GM23248 (cell line): ENCODE data around the gene NPB.

Experiments used
- EZH2 ChIP-seq: fragments of 200-600 bp; sonication (generic); IDR thresholded peaks from 2 replicates; pipeline ENCODE4 v1.6.1; 2018; ENCODE audit warnings: antibody characterized with exemption, mild to moderate bottlenecking; ENCODE audit not compliant: insufficient read depth, poor library complexity, severe bottlenecking
- EZH2phosphoT487 ChIP-seq: fragments of 200-600 bp; sonication (generic); IDR thresholded peaks from 2 replicates; pipeline ENCODE4 v1.6.1; 2018; ENCODE audit warnings: antibody characterized with exemption, moderate library complexity, mild to moderate bottlenecking, low read depth; ENCODE audit not compliant: insufficient read depth

DNA sequence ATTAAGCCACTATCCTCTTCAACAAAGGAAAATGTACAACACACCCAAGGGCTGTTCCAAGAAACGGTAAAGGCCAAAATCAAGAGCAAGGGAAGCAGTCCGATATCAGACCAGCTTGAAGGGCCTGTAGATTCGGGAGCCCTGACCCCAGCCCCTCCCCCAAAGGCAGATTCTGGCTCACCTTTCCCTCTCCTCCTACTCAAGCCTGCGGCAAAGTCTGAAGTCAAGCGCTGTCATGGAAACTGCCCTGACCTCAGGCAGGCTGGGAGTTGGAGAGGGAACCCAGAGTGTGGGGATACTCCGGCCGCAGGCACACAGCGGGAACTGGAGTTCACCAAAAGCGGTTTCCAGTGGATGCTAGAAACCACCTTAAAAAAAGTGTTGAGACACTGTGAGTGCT, 12.4 kb upstream of the NPB start:
- TF ChIP-seq EZH2 (no peak), EZH2phosphoT487 (no peak)
